Measurements from ENCODE around the gene RNF167. TPM values are rescaled to one million over a fixed set of nuclear protein-coding genes. Genes with fewer than 3 reads are reported as not detected.

RNF167 gene
- total RNA-seq, 1 donor from 2014 or later: 90.4 TPM

GRCh38 chr17:4893721-4894560 lies 46.1 kb upstream of the RNF167 start:
- Mint-ChIP-seq H3K36me3 (ENCODE audit: low read depth) (no peaks in the 10 kb centered on the region), H3K4me1 (peaks cover 4% of the 10 kb centered on the region), H3K4me3 (no peak overlapping the region), H3K9me3 (no peaks in the 10 kb centered on the region), H3K27me3 (ENCODE audit: low read depth) (peaks cover 3% of the 10 kb centered on the region), H3K27ac (ENCODE audit: unreplicated experiment) (no peak overlapping the region)
- TF ChIP-seq CTCF (conservative IDR thresholded peaks at IDR 0.05): no peak
- no peak for DNase-seq (ENCODE audit: low read depth, low spot score)

GRCh38 chr17:4895121-4895520 lies 44.9 kb upstream of the RNF167 start:
- no peaks in the 10 kb centered on the region for H3K36me3 Mint-ChIP-seq (ENCODE audit: low read depth)
- no peak overlapping the region for H3K27ac Mint-ChIP-seq (ENCODE audit: unreplicated experiment)
- H3K4me3 Mint-ChIP-seq: no peak overlapping the region
- DNase-seq (ENCODE audit: low read depth, low spot score): no peak
- H3K27me3 Mint-ChIP-seq (ENCODE audit: low read depth): peaks cover 8% of the 10 kb centered on the region
- no peaks in the 10 kb centered on the region for H3K9me3 Mint-ChIP-seq
- no peak for TF ChIP-seq CTCF (conservative IDR thresholded peaks at IDR 0.05)
- H3K4me1 Mint-ChIP-seq: peaks cover 4% of the 10 kb centered on the region

- Mint-ChIP-seq H3K9me3 (no peaks in the 10 kb centered on the region), H3K4me3 (no peak overlapping the region), H3K36me3 (ENCODE audit: low read depth) (no peaks in the 10 kb centered on the region), H3K27ac (ENCODE audit: unreplicated experiment) (no peak overlapping the region), H3K4me1 (peaks cover 4% of the 10 kb centered on the region), H3K27me3 (ENCODE audit: low read depth) (peaks cover 8% of the 10 kb centered on the region)
- no peak for DNase-seq (ENCODE audit: low read depth, low spot score)
- no peak for TF ChIP-seq CTCF (conservative IDR thresholded peaks at IDR 0.05)
These were observed 44.3 kb upstream of the RNF167 start for GRCh38 chr17:4895657-4896331.

GRCh38 chr17:4896332-4897197 lies 43.5 kb upstream of the RNF167 start:
- H3K9me3 Mint-ChIP-seq: no peaks in the 10 kb centered on the region
- H3K36me3 Mint-ChIP-seq (ENCODE audit: low read depth): no peaks in the 10 kb centered on the region
- H3K4me3 Mint-ChIP-seq: no peak overlapping the region
- H3K27me3 Mint-ChIP-seq (ENCODE audit: low read depth): peaks cover 8% of the 10 kb centered on the region
- no peak overlapping the region for H3K27ac Mint-ChIP-seq (ENCODE audit: unreplicated experiment)
- no peak for DNase-seq (ENCODE audit: low read depth, low spot score)
- TF ChIP-seq CTCF (conservative IDR thresholded peaks at IDR 0.05): no peak
- H3K4me1 Mint-ChIP-seq: peaks cover 4% of the 10 kb centered on the region

GRCh38 chr17:4897198-4897687 lies 42.8 kb upstream of the RNF167 start:
- H3K27me3 Mint-ChIP-seq (ENCODE audit: low read depth): peaks cover 8% of the 10 kb centered on the region
- peaks cover 4% of the 10 kb centered on the region for H3K4me1 Mint-ChIP-seq
- no peak for DNase-seq (ENCODE audit: low read depth, low spot score)
- no peaks in the 10 kb centered on the region for H3K36me3 Mint-ChIP-seq (ENCODE audit: low read depth)
- no peak overlapping the region for H3K27ac Mint-ChIP-seq (ENCODE audit: unreplicated experiment)
- TF ChIP-seq CTCF (conservative IDR thresholded peaks at IDR 0.05): no peak
- no peaks in the 10 kb centered on the region for H3K9me3 Mint-ChIP-seq
- H3K4me3 Mint-ChIP-seq: no peak overlapping the region
